NAMALWA (cell line): ENCODE measurements around the gene APPL2.
"Not testable (repeated sequence)": the region's sequence is repeated elsewhere in the genome, so short reads cannot be mapped to it uniquely, and the experiment has no call there.

Experiments
- DNase-seq: peaks from one replicate; pipeline ENCODE4 v3.0.0-alpha.2; 2015; ENCODE audit warnings: low spot score

Gene APPL2

DNA sequence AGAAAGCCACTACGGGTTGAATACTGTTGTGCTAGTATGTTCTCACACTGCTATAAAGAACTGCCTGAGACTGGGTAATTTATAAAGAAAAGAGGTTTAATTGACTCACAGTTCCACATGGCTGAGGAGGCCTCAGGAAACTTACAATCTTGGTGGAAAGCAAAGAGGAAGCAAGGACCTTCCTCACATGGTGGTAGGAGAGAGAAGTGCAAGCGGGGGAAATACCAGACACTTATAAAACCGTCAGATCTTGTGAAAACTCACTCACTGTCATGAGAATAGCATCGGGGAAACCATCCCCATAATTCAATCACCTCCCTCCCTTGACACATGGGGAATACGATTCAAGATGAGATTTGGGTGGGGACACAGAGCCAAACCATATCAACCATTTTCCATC, 20.5 kb upstream of the APPL2 start:
- DNase-seq, result not testable (repeated sequence)

DNA sequence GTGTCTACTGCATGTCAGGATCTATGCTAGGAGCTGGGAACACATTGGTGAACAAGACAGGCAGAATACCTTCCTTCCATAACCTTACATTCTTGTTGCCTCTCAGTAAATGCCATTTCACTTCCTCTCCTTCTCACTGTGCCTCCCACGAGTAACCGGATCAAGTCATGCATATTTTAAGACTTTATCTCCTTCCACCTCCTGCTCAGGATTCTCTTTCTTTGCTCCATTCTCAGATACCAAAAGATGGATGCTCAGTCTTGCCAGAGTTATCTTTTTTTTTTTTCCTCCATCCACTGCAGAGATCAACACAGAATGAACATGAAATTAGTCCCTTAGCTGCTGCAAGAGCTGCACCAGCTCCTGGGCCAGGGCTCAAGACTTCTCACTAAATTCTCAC, 20.0 kb upstream of the APPL2 start:
- no peak for DNase-seq

DNA sequence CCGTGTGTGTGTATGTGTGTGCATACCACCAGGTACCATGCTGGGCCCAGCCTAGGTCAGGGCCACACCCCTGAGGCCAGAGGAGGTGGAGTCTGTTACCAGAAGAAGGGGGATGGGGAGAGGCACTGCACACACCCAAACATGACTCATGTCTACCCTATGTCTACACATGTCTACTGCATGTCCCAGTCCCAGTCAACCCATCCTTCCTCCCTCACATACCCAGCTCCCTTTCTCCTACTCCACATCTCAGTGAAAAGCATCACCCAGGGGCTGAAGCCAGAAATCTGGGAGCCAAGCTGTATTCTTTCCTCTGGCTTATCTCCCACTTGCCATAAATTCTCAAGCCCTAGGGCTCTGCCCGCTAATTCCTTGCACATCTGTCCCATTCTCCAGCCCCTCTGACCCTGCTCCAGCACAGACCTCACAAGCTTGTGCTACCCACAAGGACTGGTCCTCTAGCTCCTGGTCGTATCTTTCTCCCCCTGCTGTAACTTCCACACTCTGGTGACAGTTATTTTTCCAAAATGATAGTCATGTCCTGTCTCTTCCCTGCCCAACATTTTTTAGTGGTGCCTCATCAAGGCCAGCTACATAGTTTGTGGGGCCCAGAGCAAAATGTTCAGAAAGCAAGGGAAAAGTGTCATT, 18.0 kb upstream of the APPL2 start:
- DNase-seq, result no peak

DNA sequence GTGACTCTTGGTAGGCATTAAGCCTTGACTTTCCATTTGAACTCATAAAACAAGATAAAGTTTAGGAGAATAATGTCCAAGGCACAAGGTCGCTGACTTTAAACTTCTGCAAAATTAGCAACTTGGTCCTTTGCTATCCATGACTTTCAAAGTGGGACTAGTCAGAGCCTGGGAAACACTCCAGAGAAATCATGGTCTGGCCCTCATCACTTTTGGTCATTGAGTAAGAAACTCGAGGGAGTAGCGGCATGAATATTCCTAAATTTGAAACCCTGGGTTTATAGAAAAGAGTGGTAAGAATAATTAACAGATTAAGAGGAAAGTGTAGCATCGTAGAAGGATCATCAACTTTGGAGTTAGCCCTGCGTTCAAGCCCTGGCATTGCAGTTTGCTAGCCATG, 16.9 kb upstream of the APPL2 start:
- no peak for DNase-seq

DNA sequence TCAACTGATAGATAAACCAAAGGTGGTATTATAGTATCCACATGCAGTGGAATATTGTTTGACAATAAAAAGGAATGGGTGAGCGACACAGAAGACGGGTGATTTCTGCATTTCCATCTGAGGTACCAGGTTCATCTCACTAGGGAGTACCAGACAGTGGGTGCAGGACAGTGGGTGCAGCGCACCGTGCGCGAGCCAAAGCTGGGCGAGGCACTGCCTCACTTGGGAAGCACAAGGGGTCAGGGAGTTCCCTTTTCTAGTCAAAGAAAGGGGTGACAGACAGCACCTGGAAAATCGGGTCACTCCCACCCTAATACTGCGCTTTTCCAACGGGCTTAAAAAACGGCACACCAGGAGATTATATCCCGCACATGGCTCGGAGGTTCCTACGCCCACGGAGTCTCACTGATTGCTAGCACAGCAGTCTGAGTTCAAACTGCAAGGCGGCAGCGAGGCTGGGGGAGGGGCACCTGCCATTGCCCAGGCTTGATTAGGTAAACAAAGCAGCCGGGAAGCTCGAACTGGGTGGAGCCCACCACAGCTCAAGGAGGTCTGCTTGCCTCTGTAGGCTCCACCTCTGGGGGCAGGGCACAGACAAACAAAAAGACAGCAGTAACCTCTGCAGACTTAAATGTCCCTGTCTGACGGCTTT, 9.9 kb upstream of the APPL2 start:
- DNase-seq, result not testable (repeated sequence)

DNA sequence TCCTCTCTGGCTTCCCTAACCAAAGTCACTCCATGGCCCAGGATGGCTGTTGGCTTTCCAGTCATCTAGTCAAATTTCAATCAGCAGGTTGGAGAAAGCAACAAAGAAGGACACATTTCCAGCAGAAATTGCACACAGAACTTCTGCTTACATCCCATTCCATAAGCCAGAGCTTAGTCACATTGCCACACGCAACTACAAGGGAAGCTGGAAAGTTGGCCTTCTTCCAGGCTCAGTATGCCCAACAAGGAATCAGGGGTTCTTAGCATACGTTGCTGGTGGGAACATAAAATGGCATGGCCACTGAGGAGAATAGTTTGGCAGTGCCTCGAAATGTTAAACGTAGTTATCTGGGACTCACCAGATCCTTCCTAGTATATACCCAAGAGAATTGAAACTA, 9.3 kb upstream of the APPL2 start:
- DNase-seq, result no peak

DNA sequence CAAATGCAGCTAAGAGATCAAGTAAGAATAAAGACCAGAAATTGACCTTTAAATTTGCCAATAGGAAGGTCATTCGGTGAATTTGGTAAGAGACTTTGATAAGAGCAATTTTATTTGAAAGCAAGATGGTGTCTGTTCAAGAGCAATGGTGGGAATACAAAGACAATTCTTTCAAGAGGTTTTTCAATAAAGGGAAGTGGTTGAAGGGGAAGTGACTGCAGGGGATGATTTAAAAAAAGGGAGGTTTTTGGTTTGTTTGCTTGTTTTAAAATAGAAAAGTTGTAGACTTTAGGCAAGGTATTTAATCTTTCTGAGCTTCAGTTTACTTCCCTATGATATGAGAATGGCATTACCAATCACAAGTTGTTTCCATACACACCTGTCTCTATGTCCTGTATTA, 4.3 kb upstream of the APPL2 start:
- no peak for DNase-seq

DNA sequence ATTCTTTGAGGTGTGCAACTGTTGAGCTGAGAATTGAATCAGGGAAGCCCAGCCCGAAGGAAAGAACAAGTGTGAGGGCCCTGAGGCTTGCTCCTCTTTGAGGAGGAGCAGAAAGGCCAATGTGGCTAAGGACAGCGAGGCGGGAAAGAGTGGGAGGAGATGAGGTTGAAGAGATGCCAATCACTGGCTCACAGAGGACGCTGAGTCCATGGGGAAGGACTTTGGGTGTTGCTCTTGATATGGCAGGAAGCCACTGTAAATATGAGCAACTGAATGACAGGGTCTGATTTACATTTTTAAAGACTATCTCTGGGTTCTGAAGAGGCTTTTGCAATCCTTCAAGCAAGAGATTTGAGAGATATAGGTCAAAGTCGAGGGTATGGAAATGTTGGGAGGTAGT, 3.3 kb upstream of the APPL2 start:
- DNase-seq, result no peak

DNA sequence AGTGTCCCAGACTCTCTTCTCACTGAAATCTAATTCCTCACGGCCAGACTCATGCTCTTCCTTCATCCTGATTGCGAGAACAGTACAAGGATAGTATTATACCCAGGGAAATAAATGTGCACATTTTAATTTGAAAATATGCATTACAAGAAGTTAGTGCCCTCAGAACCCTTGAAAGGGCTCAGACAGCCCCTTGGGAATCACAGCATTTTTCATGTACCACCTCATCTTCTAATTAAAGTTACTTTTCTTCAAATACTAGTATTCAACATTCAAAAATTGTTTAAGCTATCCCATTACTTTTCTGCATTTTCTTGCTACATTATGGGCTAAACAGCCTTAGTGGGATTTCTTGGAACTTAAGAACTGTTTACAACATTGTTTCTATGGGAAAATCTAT, 1.7 kb upstream of the APPL2 start:
- DNase-seq, result no peak

DNA sequence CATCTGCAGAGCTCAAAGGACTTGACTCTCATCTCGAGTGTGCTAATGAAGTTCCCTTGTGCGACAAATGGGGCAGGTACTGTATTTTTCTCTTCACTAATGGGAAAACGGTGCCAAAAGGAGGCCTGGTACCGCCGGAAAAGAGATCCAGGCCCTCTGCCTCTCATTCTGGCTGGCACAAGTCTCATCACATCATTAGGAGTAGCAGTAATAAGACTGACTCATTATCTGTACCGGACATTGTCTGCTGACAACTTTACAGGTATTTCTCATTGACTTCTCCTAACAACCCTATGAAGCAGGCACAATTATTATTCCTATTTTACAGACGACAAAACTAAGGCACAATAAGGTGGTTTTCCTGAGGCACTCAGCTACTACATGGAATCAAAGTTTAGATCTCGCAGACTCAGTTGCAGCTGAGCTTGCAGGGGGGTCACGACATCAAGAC, 668 bp downstream of the APPL2 start:
- no peak for DNase-seq

DNA sequence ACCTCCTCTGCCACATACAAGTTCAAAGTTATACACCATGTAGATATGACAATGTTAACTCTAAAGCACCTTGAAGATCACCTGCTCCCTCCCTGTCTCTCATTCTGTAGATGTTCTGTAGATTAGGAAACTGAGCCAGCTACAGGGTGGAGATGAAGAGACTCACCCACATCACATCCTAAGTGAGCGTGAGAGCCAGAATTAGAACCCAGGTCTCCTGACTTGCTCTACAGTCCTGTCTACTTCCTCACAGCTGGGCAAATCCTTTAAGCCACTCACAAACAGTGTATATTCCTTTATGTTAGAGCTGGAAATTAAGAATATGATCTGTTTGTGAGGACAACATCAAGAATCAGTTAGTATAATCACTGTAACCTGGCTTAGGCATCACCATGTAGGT, 1.8 kb downstream of the APPL2 start:
- peak; percentile 11 for DNase-seq

DNA sequence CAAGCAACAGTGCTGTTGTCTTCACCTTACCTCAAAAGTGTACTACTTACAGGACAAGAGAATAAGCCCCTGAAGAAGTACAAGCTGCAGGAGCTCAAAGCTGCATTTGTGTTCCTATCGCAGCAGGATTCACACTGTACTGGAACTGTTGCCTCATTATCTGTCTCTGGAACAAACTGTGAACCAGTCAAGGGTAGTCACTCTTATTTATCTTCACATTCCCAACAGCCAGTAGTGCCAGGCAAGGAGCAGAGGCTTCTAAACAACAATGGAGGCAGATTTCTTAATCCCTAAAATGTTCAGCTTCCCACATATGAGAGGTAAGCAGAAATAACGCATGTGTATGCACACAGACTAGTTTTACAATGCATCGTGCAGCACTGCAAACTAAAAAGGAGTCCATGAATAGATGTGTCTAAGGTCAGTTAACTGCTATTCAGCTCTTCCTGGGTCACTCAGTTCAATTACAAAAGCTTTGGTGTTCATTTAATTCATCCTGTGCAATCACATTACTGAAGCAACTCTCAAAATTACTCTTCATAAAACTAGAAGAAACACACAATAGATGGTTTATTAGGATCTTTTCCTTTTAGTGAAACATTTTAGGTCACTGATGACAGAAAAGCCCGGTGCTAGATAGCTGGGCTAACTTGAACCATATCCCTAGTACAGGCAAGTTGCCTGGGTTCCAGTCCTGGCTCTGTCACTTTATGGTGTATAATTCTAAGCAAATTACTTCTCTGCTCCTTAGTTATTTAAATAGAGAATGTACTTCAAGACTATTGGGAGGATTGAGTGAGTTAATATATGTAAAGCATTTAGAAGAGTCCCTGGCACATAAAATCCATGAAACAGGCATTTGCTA, 2.7 kb downstream of the APPL2 start:
- no peak for DNase-seq

DNA sequence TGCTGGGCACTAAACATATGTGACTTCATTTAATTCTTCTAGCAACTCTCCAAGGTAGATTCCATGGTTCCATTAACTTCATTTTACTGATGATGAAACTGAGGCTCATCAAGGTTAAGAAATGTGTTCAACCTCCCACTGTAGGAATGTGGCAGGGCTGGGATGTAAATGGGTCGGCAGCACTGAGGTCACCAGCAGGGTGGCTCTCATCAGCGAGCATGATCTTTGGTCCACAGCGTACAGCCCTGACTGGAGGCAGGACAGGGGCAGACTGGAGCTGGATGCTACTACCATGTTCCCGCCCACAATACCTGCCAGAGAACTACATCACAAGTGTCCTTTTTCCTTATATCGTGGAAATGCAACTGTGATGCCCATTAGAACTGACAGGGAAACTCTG, 4.6 kb downstream of the APPL2 start:
- no peak for DNase-seq

DNA sequence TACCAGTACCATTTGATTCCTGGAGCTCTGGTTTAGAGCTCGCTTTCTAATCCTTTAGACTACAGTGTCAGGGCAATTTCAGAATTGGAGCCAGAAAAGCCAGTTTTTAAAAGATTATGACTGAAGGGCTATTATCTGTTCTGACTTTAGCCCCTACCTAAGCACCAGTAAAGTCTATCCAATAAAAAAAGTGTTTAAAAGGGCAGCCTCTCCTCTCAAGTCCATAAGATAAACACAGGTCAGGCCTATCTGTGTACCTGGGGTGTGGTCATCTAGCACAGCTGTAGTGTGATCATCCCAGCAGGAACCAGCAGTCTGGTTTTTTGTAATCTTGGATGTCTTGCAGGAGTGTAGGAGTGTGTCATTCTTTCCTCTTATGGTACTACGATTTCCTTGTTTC, 6.6 kb downstream of the APPL2 start:
- no peak for DNase-seq

DNA sequence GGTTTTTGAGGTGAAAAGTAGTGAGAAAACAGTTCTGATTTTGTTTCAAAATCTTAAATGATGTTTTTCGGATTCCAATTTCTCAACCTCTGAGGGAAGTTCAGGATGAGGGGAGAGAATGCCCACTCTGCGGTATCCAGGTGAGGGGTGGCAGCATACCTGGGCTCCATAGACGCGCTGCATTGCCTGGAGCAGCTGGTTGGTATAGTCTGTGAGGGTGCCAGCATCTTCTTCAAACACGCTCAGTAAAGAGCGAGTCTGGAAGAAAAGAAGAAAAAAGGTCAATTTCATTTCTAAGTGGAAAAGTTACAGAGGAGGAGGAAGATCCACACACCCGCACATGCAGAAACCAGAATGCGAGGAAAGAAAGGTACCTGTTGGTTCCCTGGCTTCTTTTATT, 7.0 kb downstream of the APPL2 start:
- DNase-seq, result no peak

DNA sequence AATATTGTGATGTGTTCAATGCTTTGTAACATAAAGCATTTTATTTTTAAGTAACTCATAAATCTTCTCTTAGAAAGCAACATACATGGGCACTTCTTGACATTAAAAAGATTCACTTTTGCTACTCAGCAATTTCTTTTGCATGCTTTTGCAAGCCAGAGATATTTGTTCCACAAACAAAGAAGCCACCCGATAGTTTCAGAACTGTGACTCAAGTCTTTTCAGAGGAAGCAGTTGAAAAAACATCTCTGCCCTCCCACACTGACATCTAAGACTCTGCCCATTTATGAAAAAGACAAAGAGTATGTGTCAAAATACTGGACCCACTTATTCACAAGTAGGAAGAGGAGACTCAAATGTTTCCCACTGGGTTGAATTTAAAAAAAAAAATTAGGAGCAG, 7.5 kb downstream of the APPL2 start:
- no peak for DNase-seq

DNA sequence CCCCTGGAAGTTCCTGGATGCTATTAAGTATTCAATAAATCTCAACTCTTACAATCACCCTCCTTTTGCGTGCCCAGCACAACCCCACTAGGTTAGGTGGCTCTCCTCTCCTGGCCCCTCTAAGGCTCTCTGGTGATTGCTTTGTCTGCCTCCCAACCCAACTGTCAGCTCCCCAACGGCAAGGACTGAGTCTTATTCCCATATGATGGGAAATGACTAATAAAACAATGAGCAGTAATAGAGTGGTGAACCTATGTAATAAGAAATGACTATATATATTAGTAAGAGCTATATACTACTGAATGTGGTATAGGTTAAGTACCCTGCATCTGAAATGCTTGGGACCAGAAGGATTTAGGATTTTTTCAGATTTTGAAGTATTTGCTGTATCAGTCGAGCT, 8.1 kb downstream of the APPL2 start:
- DNase-seq, result no peak

DNA sequence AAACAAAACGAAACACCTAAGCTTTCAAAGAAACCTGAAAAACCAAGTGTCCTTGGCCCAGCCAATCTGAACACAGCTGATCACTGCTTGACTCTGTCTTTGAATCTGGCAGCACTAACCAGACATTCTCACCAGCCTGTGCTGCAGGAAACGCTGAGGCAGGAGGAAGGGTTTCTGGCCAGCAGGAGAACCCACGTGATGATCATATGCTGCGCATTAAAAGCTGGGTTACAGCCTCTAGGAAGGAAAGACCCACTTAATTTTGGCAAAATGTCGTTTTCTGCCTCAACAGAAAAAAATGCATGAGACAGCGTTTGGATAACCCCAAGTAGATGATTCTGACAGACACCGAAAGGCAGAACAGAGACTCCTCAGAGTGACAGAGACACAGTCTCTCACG, 9.8 kb downstream of the APPL2 start:
- no peak for DNase-seq

DNA sequence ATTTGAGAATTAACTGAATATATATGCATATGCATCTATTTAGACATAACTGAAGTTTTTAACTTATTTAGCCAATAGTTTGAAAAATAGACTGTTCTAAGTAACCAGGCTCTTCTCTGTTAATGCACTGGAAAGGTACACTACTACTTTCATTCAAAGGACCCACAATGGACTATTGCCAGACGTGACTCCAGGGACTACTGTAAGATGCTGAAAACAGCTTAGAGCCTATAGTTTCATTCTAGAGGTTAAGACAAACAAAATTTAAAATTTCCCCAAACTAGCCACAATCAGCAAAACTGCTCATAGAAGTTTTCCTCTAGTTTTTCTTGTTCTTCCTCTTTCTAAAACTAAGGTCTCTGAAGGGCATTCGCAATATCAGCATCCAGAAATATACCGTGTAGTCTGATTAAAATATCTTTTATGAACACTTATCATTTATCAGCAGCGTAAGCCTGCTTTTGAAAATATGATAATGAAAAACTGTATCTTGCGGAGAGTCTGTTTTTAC, 10.4 kb downstream of the APPL2 start:
- no peak for DNase-seq

DNA sequence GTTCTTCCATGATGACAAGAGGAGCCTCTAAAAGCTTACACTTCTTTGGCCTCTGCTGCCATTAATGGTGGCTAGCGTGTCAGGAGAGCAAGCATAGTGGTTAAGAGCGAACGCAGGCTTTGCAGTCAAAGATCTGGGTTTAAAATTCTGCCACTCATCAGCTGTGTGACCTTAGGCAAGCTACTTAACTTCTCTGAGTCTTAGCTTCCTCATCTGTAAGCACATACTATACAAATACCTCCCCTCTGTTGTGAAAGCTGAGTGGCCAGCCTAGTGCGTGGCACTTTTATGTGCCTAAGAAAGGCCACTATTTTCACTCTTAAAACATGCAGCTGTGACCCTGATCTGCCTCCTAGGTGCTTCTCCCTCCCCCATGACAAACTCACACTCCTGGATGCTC, 11.6 kb downstream of the APPL2 start:
- DNase-seq, result no peak

DNA sequence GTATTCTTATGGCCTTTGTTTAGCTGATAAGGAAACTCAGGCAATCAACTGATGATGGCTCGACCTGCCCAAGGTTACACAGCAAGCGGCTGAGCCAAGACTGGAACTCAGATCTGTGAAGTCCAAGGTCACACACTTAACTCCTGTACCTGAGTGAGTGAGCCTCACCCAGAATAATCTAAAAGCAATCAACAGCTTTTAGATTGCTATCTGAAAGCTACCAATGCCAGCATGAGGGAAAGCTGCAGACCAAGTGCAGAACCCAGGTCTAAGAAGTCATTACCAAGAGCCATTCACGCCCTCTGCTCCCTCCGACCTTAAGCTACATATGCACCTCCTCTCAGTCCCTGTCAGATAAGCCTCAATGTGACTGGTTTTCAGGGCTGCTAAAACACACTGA, 12.1 kb downstream of the APPL2 start:
- DNase-seq, result no peak

DNA sequence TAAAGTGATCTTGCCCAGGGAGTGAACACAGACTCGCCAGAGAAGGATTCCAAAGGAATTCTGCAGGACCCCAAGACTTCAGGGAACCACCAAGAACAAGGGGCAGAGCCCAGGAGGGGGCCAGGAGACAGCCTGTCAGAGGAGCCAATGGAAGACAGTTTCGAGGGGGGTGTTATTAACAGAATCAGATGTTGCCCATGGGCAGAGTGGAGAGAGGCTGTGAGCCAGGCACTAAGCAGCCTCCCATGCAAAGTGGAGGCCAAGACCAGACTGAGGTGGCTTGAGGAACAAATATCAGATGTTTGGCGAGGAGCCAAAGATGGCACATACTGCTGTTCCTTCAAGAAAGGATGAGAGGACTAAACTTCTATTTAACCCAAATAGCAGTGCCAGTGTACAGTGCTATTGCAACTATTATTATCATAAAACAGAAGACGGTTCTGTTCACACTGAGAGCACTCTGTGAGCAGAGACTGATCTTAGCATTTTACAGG, 12.6 kb downstream of the APPL2 start:
- DNase-seq, result peak; percentile 20
